GM12864 (cell line): ENCODE data around the gene ZNF700.
"Not testable (repeated sequence)": the region's sequence is repeated elsewhere in the genome, so short reads cannot be mapped to it uniquely, and the experiment has no call there.

Experiments used
- DNase-seq: peaks from one replicate; pipeline ENCODE4 v3.0.0-alpha.2; 2011; ENCODE audit warnings: low read depth
- H3K4me3 ChIP-seq: 2 replicates; pipeline ENCODE4 v1.5.1; 2011; ENCODE audit warnings: mild to moderate bottlenecking, low read depth, low read length, control low read depth
- TF ChIP-seq, protein P1 (sequence below): IDR thresholded peaks from 2 replicates; pipeline ENCODE4 v1.5.1; 2011; ENCODE audit warnings: low read depth, mild to moderate bottlenecking, moderate library complexity, low read length, control low read depth, inconsistent platforms; ENCODE audit errors: missing control alignments

The ZNF700 gene

GRCh38 chr19:11887611-11888531 lies 37.0 kb upstream of the ZNF700 start, which contains the start of gene ZNF69:
Gene ZNF69 (plus strand): TSS chr19:11887782. CDS start chr19:11887924, 142 bp downstream.
- TF ChIP-seq, protein P1, sequence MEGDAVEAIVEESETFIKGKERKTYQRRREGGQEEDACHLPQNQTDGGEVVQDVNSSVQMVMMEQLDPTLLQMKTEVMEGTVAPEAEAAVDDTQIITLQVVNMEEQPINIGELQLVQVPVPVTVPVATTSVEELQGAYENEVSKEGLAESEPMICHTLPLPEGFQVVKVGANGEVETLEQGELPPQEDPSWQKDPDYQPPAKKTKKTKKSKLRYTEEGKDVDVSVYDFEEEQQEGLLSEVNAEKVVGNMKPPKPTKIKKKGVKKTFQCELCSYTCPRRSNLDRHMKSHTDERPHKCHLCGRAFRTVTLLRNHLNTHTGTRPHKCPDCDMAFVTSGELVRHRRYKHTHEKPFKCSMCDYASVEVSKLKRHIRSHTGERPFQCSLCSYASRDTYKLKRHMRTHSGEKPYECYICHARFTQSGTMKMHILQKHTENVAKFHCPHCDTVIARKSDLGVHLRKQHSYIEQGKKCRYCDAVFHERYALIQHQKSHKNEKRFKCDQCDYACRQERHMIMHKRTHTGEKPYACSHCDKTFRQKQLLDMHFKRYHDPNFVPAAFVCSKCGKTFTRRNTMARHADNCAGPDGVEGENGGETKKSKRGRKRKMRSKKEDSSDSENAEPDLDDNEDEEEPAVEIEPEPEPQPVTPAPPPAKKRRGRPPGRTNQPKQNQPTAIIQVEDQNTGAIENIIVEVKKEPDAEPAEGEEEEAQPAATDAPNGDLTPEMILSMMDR = no peak
- no peak for DNase-seq
- peak within 1 kb of the TSS; percentile 75 for H3K4me3 ChIP-seq

DNA sequence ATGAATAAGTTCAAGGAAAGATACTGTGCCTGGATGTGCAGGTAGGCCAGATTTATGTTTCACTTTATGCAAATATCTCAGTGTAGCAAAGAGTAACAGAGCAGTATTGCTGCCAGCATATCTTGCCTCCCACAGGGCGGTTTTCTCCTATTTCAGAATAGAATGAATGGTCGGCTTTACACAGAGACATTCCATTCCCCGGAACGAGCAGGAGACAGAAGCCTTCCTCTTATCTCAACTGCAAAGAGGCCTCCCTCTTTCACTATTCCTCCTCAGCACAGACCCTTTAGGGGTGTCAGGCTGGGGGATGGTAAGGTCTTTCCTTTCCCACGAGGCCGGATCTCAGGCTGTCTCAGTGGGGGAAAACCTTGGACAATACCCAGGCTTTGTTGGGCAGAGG lies 35.0 kb upstream of the ZNF700 start:
- not testable (repeated sequence) for DNase-seq, H3K4me3 ChIP-seq

DNA sequence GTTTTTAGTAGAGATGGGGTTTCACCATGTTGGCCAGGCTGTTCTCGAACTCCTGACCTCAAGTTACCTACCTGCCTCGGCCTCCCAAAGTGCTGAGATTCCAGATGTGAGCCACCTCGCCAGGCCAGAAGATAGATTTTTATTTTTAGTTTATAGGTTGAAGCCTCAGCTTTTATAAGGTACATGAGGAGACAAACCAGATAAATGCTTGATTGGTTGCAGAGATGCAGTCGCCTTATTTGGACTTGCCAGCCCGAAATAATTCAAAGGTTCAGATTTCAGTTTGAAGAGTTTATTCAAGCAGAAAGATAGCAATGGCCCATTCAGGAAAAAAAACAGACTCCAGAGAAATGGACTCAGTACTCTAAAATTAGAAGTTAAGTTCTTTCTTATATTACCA lies 34.3 kb upstream of the ZNF700 start:
- H3K4me3 ChIP-seq = no peak overlapping the region
- TF ChIP-seq, protein P1 = no peak
- DNase-seq = no peak

DNA sequence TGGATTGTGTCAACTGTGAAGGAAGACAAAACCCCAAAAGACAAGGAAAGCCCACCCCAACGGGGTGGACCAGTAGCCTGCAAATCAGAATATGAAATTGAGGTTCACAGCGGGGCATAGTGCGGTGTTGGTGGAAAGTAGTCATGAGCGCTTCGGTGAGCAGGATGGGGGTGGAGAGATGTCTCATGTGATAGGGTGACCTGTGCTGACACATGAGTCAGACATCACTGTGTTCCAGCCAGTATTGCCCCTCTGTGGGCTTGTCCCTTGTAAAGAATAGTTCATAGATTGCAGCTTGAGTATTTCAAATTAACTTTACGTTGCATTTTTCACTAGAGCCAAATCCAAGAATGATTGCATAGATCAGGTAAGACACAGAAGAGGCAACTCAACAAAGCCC lies 30.1 kb upstream of the ZNF700 start:
- no peak for DNase-seq
- TF ChIP-seq, protein P1 = no peak

DNA sequence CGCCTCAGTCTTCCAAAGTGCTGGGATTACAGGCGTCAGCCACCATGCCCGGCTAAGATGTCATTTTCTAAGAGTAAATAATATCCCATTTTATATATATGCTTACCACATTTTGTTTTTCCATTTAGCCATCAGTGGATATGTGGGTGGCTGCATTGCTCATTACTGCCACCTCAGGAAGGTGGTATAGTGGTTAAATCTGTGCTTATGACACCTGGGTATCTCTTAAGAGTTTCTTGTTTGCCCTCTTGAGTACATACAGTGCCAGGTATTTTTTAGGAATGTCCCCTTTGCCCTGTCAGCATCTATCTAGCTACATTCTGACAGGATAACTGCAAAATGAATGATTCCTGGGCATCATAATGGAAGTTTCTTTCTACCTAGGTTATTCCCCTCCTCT lies 22.7 kb upstream of the ZNF700 start:
- TF ChIP-seq, protein P1 = no peak
- H3K4me3 ChIP-seq = no peak overlapping the region
- DNase-seq = no peak

More for the DNA sequence above, 30.1 kb upstream of the ZNF700 start:
- H3K4me3 ChIP-seq = no peak overlapping the region

DNA sequence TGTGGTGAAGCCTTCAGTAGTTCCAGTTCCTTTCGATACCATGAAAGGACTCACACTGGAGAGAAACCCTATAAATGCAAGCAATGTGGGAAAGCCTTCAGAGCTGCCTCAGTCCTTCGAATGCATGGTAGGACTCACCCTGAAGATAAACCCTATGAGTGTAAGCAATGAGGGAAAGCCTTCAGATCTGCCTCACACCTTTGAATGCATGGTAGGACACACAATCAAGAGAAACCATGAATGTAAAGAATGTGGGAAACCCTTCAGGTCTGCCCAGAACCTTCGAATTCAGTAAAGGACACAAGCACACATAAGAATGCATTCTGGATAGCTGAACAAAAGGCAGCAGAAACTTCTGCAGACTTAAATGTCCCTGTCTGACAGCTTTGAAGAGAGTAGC lies 19.0 kb upstream of the ZNF700 start:
- no peak overlapping the region for H3K4me3 ChIP-seq
- TF ChIP-seq, protein P1 = no peak
- no peak for DNase-seq

DNA sequence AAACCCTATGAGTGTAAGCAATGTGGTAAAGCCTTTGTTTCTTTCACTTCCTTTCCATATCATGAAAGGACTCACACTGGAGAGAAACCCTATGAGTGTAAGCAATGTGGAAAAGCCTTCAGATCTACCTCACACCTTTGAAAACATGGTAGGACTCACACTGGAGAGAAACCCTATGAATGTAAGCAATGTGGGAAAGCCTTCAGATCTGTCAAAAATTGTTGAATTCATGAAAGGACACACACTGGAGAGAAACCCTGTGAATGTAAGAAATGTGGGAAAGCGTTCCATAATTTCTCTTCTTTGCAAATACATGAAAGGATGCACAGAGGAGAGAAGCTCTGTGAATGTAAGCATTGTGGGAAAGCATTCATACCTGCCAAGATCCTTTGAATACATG lies 13.0 kb upstream of the ZNF700 start:
- DNase-seq, H3K4me3 ChIP-seq: not testable (repeated sequence)

DNA sequence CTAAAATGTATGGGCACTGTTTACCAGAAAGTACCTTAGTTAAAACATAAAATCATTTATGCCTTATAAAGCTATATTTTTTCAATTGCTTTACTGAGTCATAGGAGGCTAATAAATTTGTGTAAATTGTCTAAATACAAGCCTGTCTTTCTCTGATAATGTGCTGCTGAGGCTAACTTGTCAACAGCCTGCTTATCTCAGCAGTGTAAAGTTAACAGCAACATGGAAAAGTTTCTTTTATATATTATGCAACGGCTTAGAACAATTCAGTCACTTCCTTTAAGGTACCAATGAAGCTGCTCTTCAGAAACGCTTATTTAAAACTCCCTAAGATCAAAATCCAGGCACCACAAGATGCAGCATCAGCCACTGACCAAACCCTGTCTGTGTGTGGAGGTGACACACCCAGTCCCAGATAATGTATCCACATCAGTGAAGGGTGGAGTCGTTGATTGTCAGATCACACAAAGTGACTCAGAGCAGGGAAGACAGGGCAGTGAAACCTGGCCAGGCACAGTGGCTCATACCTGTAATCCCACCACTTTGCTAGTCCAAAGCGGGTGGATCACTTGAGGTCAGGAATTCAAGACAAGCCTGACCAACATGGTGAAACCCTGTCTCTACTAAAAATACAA lies 10.4 kb upstream of the ZNF700 start:
- DNase-seq, H3K4me3 ChIP-seq: not testable (repeated sequence)
